Measurements from ENCODE around the gene GTPBP3.

The GTPBP3 gene

GRCh38 chr19:17337675-17338432 lies 501 bp downstream of the GTPBP3 start:
- DNase-seq: peak in 15 of 42 donors; percentile 16 to 49 (median 34)
- intact Hi-C loops (cut with DNase I): no loop called here

DNA sequence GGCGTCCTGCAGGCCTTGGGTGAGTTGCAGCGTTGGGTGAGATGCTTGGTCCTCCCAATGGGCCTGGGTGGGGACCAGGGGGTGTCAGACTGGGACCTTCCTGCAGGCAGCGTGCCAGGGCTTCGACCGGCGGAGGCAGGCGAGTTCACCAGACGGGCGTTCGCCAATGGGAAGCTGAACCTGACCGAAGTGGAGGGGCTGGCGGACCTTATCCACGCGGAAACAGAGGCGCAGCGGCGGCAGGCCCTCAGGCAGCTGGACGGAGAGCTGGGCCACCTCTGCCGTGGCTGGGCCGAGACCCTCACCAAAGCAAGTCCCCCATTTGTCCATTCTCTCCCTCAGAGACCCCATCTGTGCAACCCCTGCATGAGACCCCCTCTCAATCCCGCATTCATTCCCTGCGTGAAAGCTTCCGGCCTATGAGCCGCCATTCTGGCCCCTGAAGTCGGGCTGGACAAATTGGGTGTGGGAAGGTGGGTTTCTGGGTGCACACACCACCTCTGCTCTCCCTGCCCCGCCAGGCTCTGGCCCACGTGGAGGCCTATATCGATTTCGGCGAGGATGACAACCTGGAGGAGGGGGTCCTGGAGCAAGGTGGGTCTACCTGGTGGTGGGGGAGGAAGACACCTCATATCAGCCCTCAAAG lies 1.2 kb downstream of the GTPBP3 start:
- no peak for DNase-seq
- intact Hi-C loops (cut with DNase I): no loop called here

GRCh38 chr19:17339088-17339741 lies 1.9 kb downstream of the GTPBP3 start:
- intact Hi-C loops (cut with DNase I): no loop called here
- DNase-seq: peak in 22 of 42 donors; percentile 28 to 71 (median 56)

DNA sequence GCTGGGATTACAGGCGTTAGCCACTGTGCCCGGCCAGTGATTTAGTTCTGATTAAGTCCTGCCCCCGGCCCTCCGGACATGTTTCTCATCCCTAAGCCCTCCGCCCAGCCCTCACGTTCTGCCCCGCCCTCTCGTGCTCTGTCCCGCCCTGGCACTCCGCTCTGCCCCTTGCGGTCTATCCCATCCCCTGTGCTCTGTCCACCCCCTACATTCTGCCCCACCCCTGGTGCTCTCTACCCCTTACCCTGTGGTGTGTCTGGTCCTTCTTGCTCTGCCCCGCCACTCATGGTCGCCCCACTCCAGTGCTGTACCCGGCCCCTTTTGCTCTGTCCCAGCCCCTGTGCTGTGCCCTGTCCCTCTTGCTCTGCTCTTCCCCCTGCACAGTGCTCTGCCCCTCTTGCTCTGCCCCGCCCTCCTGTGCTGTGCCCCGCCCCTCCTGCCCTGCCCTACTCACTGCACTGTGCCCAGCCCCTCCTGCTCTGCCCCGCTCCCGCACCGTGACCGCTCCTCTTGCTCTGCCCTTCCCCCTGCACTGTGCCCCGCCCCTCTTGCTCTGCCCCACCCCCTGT lies 3.0 kb downstream of the GTPBP3 start:
- intact Hi-C loops (cut with DNase I): no loop called here
- DNase-seq: no peak

DNA sequence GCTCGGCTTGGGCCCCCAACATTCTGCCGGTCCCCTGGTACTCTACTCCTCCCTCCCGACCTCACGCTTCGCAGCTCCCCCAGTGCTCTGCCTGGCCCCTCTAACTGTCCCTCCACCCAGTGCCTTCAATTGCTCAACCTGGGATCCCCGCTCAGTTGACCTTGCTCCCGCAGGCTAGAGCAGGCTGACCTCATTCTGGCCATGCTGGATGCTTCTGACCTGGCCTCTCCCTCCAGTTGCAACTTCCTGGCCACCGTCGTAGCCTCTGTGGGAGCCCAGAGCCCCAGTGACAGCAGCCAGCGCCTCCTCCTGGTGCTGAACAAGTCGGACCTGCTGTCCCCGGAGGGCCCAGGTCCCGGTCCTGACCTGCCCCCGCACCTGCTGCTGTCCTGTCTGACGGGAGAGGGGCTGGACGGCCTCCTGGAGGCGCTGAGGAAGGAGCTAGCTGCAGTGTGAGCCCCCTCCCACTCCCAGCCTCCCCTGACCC lies 3.6 kb downstream of the GTPBP3 start:
- intact Hi-C loops (cut with DNase I): no loop called here
- no peak for DNase-seq

- intact Hi-C loops (cut with DNase I): no loop called here
- no peak for DNase-seq
Measured at GRCh38 chr19:17341386-17341785, 4.0 kb downstream of the GTPBP3 start.

GRCh38 chr19:17341845-17342244 lies 4.5 kb downstream of the GTPBP3 start:
- no peak for DNase-seq
- intact Hi-C loops (cut with DNase I): no loop called here

DNA sequence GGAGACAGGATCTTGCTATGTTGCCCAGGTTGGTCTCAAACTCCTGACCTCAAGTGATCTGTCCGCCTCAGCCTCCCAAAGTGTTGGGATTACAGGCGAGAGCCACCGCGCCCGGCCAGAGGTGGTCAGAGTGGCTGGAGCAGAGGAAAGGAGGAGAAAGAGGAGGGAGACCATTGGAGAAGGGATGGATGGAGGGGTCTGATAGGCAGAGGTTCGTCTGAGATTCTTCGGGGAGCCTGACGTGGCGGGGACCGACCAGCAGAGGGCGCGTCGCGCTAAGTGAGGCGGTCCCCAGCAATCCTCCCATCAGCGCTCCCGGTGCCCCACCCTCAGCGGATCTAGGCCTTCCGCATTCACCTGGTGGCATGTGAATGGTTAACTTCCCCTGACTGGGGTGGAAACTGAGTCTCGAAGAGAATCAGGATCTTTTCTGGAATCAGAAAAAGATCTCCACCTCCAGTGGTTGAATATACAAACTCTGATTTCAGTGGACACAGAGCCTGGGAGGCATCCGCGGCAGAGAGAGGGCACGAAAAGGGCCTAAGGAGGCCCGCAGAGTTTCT lies 8.8 kb downstream of the GTPBP3 start:
- intact Hi-C loops (cut with DNase I): loop anchor here (5.0 kb wide), 1 partner anchor 41 kb away; no protein-coding TSS in a partner anchor
- peak; percentile 53 to 91 (median 80) for DNase-seq

DNA sequence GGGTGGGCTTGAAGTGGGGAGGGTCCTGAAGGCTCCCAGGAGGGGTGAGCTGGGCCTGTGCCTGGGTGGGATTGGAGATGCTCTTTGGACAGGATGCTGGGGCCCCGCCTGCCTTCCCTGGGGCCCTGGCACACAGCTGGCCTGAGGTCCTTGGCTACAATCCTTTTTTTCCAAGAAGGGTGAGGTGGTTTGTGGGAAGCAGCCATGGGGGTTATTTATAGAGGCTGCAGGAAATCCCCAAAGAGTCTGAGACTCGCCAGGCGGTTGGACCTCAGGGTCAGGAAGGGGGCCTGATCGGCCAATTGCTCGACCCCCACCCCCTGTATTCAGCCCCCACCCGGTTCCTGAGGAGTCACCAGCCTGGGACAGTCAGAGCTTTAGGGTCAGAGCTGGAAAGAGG lies 10.0 kb downstream of the GTPBP3 start:
- intact Hi-C loops (cut with DNase I): loop anchor here (5.0 kb wide), 1 partner anchor 40 kb away; no protein-coding TSS in a partner anchor
- DNase-seq: no peak

- intact Hi-C loops (cut with DNase I): loop anchor here (5.0 kb wide), 1 partner anchor 39 kb away; no protein-coding TSS in a partner anchor
- no peak for DNase-seq
Measured at GRCh38 chr19:17347877-17348276, 10.5 kb downstream of the GTPBP3 start.

DNA sequence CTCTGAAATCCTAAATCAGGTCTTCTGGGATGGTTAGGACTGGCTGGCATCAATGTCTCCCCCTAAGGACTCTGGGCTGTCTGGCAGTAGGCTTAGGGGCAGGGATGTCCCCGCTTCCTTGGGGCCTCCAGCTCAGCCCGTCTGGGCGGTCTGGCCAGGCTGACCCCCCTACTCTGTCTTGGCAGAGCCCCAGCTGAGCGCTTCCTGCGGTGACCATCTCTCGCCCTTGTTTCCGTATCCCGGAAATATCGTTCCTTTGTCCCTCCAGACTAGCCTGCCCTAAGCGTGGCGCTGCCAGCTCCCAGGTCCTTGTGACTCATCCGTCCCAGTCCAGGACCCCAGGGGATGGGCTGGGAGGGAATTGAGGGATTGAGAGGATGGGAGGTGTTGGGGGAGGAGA lies 11.3 kb downstream of the GTPBP3 start:
- intact Hi-C loops (cut with DNase I): loop anchor here (5.0 kb wide), 1 partner anchor 39 kb away; no protein-coding TSS in a partner anchor
- DNase-seq: peak in 5 of 42 donors; percentile 17 to 66 (median 18)

- intact Hi-C loops (cut with DNase I): no loop called here
- DNase-seq: no peak
Measured at GRCh38 chr19:17351815-17352435, 14.6 kb downstream of the GTPBP3 start.

GRCh38 chr19:17352608-17353280 lies 15.4 kb downstream of the GTPBP3 start:
- DNase-seq: no peak
- intact Hi-C loops (cut with DNase I): no loop called here

DNA sequence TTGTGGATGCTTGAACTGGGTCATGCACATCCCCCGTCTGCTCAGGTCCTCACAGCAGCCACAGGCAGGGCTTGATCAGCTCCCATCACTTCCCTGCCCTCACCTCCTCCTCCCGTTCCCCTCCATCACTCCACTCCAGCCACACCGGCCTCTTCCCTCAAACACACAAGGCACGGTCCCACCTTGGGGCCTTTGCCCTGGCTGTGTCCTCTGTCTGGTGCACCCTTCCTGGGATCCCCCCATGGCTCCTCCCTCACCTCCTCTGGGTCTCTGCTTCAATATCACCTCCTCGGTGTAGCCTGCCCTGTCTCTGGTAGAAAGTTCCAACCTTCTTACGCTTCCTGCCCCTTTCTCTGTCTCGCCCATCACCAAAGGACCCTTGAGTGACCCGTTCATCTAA lies 16.0 kb downstream of the GTPBP3 start:
- no peak for DNase-seq
- intact Hi-C loops (cut with DNase I): no loop called here

DNA sequence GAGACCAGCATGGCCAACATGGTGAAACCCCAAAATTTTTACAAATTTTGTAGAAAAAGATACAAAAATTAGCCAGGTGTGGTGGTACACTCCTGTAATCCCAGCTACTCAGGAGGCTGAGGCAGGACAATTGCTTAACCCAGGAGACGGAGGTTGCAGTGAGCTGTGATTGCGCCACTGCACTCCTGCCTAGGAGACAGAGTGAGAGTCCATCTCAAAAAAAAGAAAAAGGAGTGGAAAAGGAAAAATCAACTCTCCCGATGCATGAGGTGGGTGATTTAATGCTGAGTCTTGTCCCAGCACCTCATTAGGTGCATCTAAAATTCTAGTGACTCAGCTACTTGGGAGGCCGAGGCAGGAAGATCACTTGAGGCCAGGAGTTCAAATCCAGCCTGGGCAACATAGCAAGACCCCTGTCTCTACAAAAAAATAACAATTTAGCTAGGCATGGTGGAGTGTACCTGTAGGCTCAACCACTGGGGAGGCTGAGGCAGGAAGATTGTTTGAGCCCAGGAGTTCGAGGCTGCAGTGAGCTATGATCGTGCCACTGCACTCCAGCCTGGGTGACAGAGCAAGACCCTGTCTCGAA lies 19.8 kb downstream of the GTPBP3 start:
- intact Hi-C loops (cut with DNase I): no loop called here
- DNase-seq: no peak

DNA sequence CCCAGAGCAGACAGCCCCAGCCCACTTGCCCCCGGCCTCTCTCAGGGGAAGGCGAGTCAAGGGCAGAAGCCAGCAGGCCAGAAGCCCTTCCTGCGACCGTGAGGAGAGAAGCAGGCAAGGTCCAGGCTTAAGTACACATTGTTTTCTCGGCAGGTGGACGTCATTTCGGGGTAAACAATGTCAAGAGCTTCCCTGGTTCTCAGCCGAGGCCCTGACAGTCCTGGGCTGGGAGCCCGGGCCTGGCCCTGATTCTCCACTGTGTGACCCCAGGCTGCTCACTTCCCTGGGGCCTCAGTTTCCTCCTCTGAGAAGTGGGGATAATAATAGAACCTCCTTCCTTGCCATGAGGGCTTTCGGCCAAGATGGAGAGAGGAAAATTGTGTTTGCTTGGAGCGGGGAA lies 20.4 kb downstream of the GTPBP3 start:
- intact Hi-C loops (cut with DNase I): no loop called here

GRCh38 chr19:17358395-17358794 lies 21.0 kb downstream of the GTPBP3 start:
- no peak for DNase-seq

More for the DNA sequence above, 20.4 kb downstream of the GTPBP3 start:
- DNase-seq: no peak

More at GRCh38 chr19:17358395-17358794, 21.0 kb downstream of the GTPBP3 start:
- intact Hi-C loops (cut with DNase I): no loop called here
